ENCODE results near the gene CBFA2T2. TPM values are rescaled to one million over a fixed set of nuclear protein-coding genes. Genes with fewer than 3 reads are reported as not detected.
"Not testable (repeated sequence)": the region's sequence is repeated elsewhere in the genome, so short reads cannot be mapped to it uniquely, and the experiment has no call there.

Gene CBFA2T2
- 19.6 and 19.9 TPM in 2 replicates for total RNA-seq
- long read RNA-seq, partial matches to known transcripts: 1 of 19 reads
- long read RNA-seq, other reads (novel, unspliced or antisense): 18 of 19 reads

DNA sequence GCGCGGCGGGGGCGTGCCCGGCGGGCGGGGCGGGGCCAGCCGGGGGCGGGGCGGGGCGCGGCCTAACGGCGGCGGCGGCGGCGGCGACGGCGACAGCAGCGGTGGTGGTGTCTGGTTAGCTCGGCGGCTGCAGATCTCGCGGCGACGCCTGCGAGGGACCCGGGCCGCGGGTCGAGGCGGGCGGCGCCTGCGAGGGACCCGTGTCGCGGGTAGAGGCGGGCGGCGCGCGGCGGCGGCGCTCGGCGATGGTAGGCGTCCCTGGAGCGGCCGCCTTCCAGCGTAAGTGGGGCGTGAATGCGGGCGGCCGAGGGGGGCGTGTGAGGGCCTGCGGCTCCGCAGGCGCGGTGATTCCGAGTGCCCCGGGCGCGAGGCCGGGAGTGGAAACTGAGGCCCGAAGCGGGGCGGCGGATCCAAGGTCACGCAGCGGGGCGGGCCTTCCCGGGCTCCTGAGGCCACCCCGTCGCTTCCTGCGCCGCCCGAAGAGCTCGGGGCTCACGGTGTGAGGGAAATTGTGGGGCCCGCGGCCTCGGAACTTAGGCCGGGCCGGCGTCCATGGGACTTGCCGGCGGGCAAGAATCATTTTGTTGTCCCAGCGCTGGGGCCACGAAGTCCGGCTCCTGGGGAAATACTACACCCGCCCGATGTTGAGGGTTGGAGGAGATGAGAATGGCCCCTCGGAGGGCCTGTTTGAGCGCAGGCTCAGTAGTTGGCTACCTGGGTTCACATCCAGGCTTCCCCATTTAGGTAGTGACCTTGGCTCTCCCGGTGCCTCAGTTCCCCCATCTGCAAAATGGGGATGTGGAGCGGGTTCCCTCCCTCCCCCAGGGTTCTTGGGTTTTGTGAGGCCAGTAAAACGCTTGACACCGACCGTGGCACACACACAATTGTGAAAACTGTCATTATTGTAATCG is at the start of gene CBFA2T2:
Gene CBFA2T2, plus strand, starts transcription at position 74 of the 911 bp plus-strand sequence. Its CDS starts 172 bp downstream, at position 246.
- DNase-seq (ENCODE audit: extremely low spot score, unreplicated experiment): no peak
- Mint-ChIP-seq H3K27me3 (ENCODE audit: unreplicated experiment) (no peaks in the 10 kb centered on the region), H3K4me3 (ENCODE audit: unreplicated experiment) (peak within 1 kb of the TSS; percentile 81), H3K4me1 (ENCODE audit: unreplicated experiment) (peaks cover 11% of the 10 kb centered on the region), H3K27ac (ENCODE audit: unreplicated experiment) (peak within 1 kb of the TSS; percentile 89), H3K9me3 (ENCODE audit: unreplicated experiment) (no peaks in the 10 kb centered on the region), H3K36me3 (ENCODE audit: unreplicated experiment) (no peaks in the 10 kb centered on the region)
- no peak for TF ChIP-seq CTCF (IDR thresholded peaks at IDR 0.05)

DNA sequence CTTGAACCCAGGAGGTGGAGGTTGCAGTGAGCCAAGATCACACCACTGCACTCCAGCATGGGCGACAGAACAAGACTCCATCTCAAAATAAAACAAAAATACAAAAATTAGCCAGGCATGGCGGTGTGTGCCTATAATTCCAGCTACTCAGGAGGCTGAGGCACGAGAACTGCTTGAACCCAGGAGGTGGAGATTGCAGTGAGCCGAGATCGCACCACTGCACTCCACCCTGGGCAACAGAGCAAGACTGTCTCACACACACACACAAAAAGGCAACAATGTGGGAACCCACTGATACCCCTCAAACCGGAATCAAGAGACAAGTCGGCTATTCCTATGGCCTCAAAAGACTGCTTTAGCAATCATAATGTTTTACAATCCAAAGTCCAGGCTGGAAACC is 49.3 kb upstream of the CBFA2T2 start:
- not testable (repeated sequence) for H3K4me3 Mint-ChIP-seq (ENCODE audit: unreplicated experiment); DNase-seq (ENCODE audit: extremely low spot score, unreplicated experiment); H3K36me3 Mint-ChIP-seq (ENCODE audit: unreplicated experiment); H3K9me3 Mint-ChIP-seq (ENCODE audit: unreplicated experiment); H3K27me3 Mint-ChIP-seq (ENCODE audit: unreplicated experiment); H3K27ac Mint-ChIP-seq (ENCODE audit: unreplicated experiment)
- H3K4me1 Mint-ChIP-seq (ENCODE audit: unreplicated experiment): peaks cover 41% of the 10 kb centered on the region

DNA sequence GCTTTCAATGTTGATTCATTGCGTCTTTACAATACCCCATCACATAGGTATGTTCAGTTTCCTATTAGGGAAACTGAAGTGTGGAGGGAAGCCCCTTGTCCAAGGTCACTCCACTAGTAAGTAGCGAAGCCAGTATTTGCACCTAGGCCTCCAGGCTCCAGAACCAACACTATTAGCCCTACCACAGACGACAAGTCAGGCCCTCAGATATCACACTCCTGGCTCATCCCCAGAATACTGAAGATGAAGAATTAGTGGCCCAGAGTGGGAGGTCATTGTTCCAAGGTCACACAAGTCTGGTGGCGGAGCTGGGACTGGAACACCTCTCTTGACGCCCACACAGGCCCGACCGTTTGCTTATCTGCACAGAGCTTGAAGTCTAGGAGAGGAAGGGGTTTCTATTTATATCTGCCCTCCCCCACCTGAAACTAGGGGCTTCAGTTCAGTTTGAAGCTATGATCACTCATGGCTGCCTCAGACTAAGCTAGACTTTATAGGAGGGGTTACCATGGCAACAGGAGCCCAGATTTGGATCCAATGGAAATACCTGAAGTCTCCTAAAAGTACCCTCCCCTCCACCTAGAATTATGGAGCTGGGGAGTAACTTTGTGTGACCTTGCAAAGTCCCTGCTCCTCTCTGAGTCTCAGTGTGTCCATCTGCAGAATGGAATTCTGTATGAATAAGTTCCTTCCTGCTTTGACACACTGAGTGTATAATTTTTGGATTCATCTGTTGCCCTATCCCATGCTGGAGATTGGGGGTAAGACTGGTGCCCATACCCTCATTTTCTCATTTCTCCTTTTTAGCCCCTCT is 48.5 kb upstream of the CBFA2T2 start:
- H3K27ac Mint-ChIP-seq (ENCODE audit: unreplicated experiment): no peak overlapping the region
- DNase-seq (ENCODE audit: extremely low spot score, unreplicated experiment): no peak
- TF ChIP-seq CTCF (IDR thresholded peaks at IDR 0.05): no peak
- H3K4me3 Mint-ChIP-seq (ENCODE audit: unreplicated experiment): peak overlapping the region; percentile 26
- no peaks in the 10 kb centered on the region for H3K36me3 Mint-ChIP-seq (ENCODE audit: unreplicated experiment)
- peaks cover 39% of the 10 kb centered on the region for H3K4me1 Mint-ChIP-seq (ENCODE audit: unreplicated experiment)
- no peaks in the 10 kb centered on the region for H3K9me3 Mint-ChIP-seq (ENCODE audit: unreplicated experiment)
- no peaks in the 10 kb centered on the region for H3K27me3 Mint-ChIP-seq (ENCODE audit: unreplicated experiment)

- DNase-seq (ENCODE audit: extremely low spot score, unreplicated experiment): no peak
- H3K27ac Mint-ChIP-seq (ENCODE audit: unreplicated experiment): no peak overlapping the region
- no peaks in the 10 kb centered on the region for H3K9me3 Mint-ChIP-seq (ENCODE audit: unreplicated experiment)
- H3K4me1 Mint-ChIP-seq (ENCODE audit: unreplicated experiment): peaks cover 35% of the 10 kb centered on the region
- H3K4me3 Mint-ChIP-seq (ENCODE audit: unreplicated experiment): peak overlapping the region; percentile 73
- H3K36me3 Mint-ChIP-seq (ENCODE audit: unreplicated experiment): no peaks in the 10 kb centered on the region
- H3K27me3 Mint-ChIP-seq (ENCODE audit: unreplicated experiment): no peaks in the 10 kb centered on the region
- TF ChIP-seq CTCF (IDR thresholded peaks at IDR 0.05): no peak
Measured at GRCh38 chr20:33442136-33443005, 47.5 kb upstream of the CBFA2T2 start.

DNA sequence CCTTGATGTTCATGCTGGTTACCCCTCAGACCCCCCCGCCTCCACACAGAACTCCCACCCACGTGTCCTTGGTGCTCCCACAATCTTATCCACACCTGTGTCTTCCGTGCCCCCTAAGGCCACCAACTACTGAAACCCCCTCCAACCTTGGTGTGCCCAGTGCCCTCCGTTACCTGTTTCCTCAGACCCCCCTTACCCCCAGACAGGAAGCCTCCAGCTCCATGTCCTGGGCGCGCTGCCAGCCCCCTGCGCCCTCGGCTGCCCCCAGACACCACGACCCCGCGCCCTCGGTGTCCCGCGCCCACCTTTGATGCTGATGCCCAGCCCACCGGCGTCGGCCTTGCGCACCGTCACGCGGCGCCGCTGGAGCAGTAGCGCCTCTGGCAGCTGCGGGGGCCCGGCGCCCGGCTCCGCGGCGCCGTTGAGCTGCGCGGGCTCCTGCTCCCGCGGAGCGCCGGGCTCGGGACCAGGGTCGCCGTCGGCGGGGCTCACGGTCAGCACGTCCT is 46.8 kb upstream of the CBFA2T2 start:
- H3K4me3 Mint-ChIP-seq (ENCODE audit: unreplicated experiment): peak overlapping the region; percentile 73

More for the DNA sequence above, 46.8 kb upstream of the CBFA2T2 start:
- Mint-ChIP-seq H3K27me3 (ENCODE audit: unreplicated experiment) (no peaks in the 10 kb centered on the region), H3K9me3 (ENCODE audit: unreplicated experiment) (no peaks in the 10 kb centered on the region), H3K36me3 (ENCODE audit: unreplicated experiment) (no peaks in the 10 kb centered on the region), H3K4me1 (ENCODE audit: unreplicated experiment) (peaks cover 28% of the 10 kb centered on the region), H3K27ac (ENCODE audit: unreplicated experiment) (no peak overlapping the region)
- TF ChIP-seq CTCF (IDR thresholded peaks at IDR 0.05): no peak
- DNase-seq (ENCODE audit: extremely low spot score, unreplicated experiment): peak; percentile 85
